C4-2B (cell line): ENCODE data around the gene CAMTA1.

Source experiments
- H3K27ac ChIP-seq: fragments of 450-650 bp; 2 replicates; pipeline ENCODE4 v1.5.1; 2017
- ZFX ChIP-seq: fragments of 450-650 bp; IDR thresholded peaks from 2 replicates; pipeline ENCODE4 v1.6.1; 2017
- TF ChIP-seq, protein P1 (sequence below): fragments of 450-650 bp; conservative IDR thresholded peaks from 2 replicates; pipeline ENCODE4 v1.5.1; 2017; ENCODE audit warnings: mild to moderate bottlenecking

Gene CAMTA1, protein sequence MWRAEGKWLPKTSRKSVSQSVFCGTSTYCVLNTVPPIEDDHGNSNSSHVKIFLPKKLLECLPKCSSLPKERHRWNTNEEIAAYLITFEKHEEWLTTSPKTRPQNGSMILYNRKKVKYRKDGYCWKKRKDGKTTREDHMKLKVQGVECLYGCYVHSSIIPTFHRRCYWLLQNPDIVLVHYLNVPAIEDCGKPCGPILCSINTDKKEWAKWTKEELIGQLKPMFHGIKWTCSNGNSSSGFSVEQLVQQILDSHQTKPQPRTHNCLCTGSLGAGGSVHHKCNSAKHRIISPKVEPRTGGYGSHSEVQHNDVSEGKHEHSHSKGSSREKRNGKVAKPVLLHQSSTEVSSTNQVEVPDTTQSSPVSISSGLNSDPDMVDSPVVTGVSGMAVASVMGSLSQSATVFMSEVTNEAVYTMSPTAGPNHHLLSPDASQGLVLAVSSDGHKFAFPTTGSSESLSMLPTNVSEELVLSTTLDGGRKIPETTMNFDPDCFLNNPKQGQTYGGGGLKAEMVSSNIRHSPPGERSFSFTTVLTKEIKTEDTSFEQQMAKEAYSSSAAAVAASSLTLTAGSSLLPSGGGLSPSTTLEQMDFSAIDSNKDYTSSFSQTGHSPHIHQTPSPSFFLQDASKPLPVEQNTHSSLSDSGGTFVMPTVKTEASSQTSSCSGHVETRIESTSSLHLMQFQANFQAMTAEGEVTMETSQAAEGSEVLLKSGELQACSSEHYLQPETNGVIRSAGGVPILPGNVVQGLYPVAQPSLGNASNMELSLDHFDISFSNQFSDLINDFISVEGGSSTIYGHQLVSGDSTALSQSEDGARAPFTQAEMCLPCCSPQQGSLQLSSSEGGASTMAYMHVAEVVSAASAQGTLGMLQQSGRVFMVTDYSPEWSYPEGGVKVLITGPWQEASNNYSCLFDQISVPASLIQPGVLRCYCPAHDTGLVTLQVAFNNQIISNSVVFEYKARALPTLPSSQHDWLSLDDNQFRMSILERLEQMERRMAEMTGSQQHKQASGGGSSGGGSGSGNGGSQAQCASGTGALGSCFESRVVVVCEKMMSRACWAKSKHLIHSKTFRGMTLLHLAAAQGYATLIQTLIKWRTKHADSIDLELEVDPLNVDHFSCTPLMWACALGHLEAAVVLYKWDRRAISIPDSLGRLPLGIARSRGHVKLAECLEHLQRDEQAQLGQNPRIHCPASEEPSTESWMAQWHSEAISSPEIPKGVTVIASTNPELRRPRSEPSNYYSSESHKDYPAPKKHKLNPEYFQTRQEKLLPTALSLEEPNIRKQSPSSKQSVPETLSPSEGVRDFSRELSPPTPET (N-terminal part only)

DNA sequence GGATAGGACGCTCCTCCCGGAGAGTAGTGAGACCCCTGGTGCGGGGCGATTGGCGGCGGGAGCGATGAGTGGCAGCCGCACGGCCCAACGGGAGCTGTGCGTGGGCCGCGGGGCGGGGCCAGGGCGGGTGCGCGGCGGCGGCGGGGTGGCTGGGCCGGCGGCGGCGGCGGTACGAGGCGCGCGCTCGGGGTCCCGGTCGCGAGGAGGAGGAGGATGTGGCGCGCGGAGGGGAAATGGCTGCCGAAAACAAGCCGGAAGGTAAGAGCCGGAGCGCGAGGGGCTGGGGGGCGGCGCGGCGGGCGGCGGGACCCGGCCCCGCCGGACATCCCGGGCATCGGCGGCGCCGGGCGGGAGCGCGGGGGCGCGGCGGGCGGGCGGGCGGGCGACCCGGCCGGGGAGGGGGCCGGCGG lies at the start of gene CAMTA1:
Gene CAMTA1, plus strand, starts transcription at position 137 of the 410 bp plus-strand sequence. Its CDS starts 77 bp downstream, at position 214.
- TF ChIP-seq, protein P1, sequence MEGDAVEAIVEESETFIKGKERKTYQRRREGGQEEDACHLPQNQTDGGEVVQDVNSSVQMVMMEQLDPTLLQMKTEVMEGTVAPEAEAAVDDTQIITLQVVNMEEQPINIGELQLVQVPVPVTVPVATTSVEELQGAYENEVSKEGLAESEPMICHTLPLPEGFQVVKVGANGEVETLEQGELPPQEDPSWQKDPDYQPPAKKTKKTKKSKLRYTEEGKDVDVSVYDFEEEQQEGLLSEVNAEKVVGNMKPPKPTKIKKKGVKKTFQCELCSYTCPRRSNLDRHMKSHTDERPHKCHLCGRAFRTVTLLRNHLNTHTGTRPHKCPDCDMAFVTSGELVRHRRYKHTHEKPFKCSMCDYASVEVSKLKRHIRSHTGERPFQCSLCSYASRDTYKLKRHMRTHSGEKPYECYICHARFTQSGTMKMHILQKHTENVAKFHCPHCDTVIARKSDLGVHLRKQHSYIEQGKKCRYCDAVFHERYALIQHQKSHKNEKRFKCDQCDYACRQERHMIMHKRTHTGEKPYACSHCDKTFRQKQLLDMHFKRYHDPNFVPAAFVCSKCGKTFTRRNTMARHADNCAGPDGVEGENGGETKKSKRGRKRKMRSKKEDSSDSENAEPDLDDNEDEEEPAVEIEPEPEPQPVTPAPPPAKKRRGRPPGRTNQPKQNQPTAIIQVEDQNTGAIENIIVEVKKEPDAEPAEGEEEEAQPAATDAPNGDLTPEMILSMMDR, result no peak
- TF ChIP-seq ZFX, result no peak

DNA sequence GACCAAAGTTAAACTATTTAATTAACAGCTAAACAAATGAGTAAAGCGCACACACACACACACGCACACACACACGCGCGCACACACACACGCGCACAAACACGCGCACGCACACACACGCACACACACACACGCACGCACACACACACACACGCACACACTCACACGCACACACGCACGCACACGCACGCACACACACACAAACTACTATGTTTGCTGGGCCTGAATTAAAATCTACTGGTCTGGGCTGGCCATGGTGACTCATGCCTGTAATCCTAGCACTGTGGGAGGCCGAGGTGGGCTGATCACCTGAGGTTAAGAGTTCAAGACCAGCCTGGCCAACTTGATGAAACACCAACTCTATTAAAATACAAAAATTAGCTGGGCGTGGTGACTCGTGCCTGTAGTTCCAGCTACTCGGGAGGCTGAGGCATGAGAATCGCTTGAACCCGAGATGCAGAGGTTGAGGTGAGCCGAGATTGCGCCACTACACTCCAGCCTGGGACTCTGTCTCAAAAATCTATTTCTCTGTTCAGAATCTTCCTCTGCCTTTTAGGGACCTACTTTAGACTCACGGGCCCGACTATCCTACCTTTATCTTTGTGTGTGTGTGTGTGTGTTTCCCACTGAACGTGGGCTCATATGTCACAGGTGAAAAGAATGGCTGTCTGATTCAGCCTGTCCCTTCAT lies 46.1 kb upstream of the CAMTA1 start:
- TF ChIP-seq, protein P1, result no peak
- TF ChIP-seq ZFX, result no peak
- no peak overlapping the region for H3K27ac ChIP-seq

More for the DNA sequence above, at the start of gene CAMTA1:
- peak within 1 kb of the TSS; percentile 89 for H3K27ac ChIP-seq

DNA sequence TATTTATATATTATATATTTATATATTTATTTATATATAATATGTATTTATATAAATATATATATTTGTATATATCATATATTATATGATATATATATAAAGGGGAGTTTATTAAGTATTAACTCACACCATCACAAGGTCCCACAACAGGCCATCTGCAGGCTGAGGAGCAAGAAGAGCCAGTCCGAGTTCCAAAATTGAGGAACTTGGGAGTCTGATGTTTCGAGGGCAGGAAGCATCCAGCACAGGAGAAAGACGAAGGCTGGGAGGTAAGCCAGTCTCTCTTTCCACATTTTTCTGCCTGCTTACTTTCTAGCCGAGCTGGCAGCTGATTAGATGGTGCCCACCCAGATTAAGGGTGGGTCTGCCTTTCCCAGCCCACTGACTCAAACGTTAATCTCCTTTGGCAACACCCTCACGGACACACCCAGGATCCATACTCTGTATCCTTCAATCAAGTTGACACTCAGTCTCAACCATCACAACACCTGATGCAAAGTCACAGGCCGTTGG lies 42.5 kb upstream of the CAMTA1 start:
- H3K27ac ChIP-seq, result peak overlapping the region; percentile 69; the same call in 1 of the 2 replicates

DNA sequence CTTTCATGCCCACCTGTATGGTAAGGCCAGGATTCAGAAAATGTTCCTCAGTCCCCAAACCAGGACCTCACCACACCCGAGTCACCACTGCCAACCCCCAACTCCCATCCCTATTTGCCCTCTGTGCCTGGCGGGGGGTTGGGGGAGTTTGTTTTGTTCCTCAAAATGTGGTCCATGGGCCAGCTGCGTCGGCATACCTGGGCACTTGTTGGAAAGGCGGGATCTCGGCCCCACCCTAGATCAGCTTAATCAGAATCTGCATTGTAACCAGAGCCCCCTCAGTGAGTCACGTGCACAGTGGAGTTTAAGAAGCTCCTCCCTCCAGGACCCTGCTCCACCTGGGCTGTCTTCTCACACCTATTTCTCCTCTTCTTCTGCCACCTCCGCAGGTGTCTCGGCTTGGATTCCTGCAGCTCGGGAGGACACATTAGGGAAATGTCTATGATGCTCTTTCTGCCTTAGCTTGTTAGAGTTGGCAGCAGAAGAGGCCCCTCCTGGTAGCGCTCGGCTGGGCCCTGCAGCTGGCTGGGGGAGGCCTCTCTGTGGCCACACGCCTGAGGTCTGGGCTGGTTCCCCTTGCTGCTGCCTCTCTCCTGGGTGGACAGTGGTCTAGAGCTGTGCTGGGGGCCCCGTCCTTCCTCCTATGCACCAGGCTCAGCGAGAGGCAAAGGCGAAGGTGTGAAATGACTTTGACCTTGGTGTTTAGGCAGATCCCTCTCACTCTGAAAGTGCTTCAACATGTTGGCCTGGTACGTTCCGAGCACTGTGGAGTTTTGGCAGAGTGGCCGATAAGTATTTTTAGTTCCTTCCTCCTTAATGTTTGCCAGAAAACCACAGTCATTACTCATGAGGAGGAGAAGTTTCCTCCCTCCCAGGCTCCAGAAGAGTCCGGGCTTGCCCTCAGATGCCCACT lies 41.8 kb upstream of the CAMTA1 start:
- peak overlapping the region; percentile 69 for H3K27ac ChIP-seq
- peak; percentile 43; the same call in 1 of the 2 replicates for TF ChIP-seq ZFX
- TF ChIP-seq, protein P1, result no peak

DNA sequence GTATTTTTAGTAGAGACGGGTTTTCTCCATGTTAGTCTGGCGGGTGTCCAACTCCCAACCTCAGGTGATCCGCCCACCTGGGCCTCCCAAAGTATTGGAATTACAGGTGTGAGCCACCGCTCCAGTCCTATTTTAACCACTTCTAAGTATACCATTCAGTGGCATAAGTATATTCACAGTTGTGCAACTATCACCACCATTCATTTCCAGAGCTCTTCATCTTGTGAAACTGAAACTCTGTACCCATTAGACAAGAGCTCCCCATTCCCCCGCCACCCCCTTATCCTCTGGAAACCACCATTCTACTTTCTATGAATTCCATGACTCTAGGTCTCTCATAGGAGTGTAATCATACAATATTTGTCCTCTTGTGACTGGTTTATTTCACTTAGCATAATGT lies 40.2 kb upstream of the CAMTA1 start:
- TF ChIP-seq ZFX, result no peak
- TF ChIP-seq, protein P1, result no peak
- no peak overlapping the region for H3K27ac ChIP-seq

DNA sequence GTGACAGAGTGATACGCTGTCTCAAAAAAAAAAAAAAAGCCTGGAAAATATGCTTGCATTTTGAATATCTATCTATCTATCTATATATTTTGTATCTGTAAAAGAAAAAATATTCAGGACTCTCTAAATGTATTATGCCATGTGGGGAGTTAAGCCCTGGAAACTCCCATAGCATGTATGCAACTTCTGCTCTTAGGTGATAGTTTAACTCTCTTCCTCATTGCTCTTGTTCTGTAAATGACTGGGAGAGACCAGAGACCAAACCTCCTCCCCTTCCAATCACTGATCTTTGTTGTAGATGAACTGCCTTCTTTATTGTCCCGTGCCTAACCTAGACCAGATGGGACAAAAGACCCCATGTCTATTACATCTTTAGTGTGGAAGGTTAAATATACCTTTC lies 37.6 kb upstream of the CAMTA1 start:
- no peak overlapping the region for H3K27ac ChIP-seq
- TF ChIP-seq, protein P1, result no peak
- no peak for TF ChIP-seq ZFX
